Sigmoid colon (tissue), 7 donors: Measurements from ENCODE around the gene MELTF. TPM values are rescaled to one million over a fixed set of nuclear protein-coding genes. Genes with fewer than 3 reads are reported as not detected.

ENCODE experiments used
- DNase-seq: peaks from one replicate; pipeline ENCODE4 v3.0.0-alpha.2; 2019
- H3K27ac ChIP-seq, 4 donors: fragments of 200-600 bp; sonication (generic); one replicate each; pipeline ENCODE4 v1.5.1; 2016 to 2019; ENCODE audit warnings: mild to moderate bottlenecking in 1 of 4
- H3K27me3 ChIP-seq, 3 donors: fragments of 200-600 bp; sonication (generic); one replicate each; pipeline ENCODE4 v1.5.1; 2019; ENCODE audit warnings: mild to moderate bottlenecking in 1 of 3
- H3K36me3 ChIP-seq, 4 donors: fragments of 200-600 bp; sonication (generic); one replicate each; pipeline ENCODE4 v1.5.1; 2016 to 2019
- H3K4me1 ChIP-seq, 4 donors: fragments of 200-600 bp; sonication (generic); one replicate each; pipeline ENCODE4 v1.5.1; 2017 to 2019
- H3K4me3 ChIP-seq, 4 donors: fragments of 200-600 bp; sonication (generic); one replicate each; pipeline ENCODE4 v1.5.1; 2017 to 2019; ENCODE audit warnings: mild to moderate bottlenecking in 2 of 4, moderate library complexity in 1 of 4
- H3K9me3 ChIP-seq, 4 donors: fragments of 200-600 bp in 3 of 4; sonication (generic) in 3 of 4; one replicate each; pipeline versions ENCODE4 v1.5.1 to v1.6.1; 2013 to 2019
- EP300 ChIP-seq, 4 donors: sonication (generic); formaldehyde crosslinking; IDR thresholded peaks; one replicate each; pipeline ENCODE4 v1.6.1; 2017; ENCODE audit warnings: antibody characterized with exemption in 4 of 4
- POLR2A ChIP-seq, 2 donors: fragments of 450-650 bp; IDR thresholded peaks; one replicate each; pipeline ENCODE4 v1.6.1; 2016; ENCODE audit warnings: antibody characterized with exemption in 2 of 2, mild to moderate bottlenecking in 2 of 2, moderate library complexity in 2 of 2
- POLR2AphosphoS5 ChIP-seq, 4 donors: sonication (generic); formaldehyde crosslinking; IDR thresholded peaks; one replicate each; pipeline ENCODE4 v1.6.1; 2017; ENCODE audit warnings: antibody characterized with exemption in 4 of 4
- WGBS, 2 donors: extraction: QIAGEN DNeasy Blood & Tissue Kit; methylation state at CpG; one replicate each; pipeline ENCODE4 v1.1.7; 2013; 5-methylcytosine and 5-hydroxymethylcytosine counted together
- intact Hi-C: fragments of 100-400 bp; cut with DNase I; formaldehyde crosslinking; loops from one replicate; pipeline ENCODE4 v1.15.1; 2023
- polyA plus RNA-seq, 3 donors: library from polyadenylated mRNA; stranded (reverse); fragments of 200-250 nt; gene quantifications; one replicate each; pipeline ENCODE4 v1.2.3, GENCODE V29; 2013
- total RNA-seq, 4 donors: library from RNA; depleted of rRNA; stranded (reverse); fragments of >200 nt; gene quantifications; one replicate each; pipeline ENCODE4 v1.1.0, GENCODE V29; 2016
- TF ChIP-seq, protein P1 (sequence below), 4 experiments: fragments of 450-650 bp in 3 of 4; fragments of 200-600 bp in 1 of 4; IDR thresholded peaks; one replicate each; pipeline ENCODE4 v1.5.1; 2016 to 2019; ENCODE audit warnings: antibody characterized with exemption in 4 of 4, mild to moderate bottlenecking in 3 of 4, moderate library complexity in 2 of 4
- donor health status: healthy with polysubstance abuse.
- donor health status: Bipolar disorder and iron deficiency.
- donor health status: healthy.

The MELTF gene
- total and polyA plus RNA-seq, 7 donors = 0.92 to 9.6 (median 2.7) TPM

DNA sequence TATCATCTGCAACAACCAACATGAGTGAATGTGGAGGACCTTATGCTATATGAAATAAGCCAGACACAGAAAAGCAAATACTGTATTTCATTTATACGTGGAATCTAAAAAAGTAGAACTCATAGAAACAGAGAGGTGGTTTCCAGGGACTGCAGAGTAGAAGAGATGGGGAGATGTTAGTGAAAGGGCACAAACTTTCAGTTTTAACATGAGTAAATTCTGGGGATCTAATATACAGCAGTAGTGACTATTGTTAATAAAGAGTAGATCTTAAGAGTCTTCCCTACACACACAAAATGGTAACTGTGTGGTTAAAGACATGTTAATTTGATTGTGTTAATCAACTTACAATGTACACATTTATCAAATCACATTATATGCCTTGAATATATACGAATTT, 20.9 kb upstream of the MELTF start:
- TF ChIP-seq, protein P1, sequence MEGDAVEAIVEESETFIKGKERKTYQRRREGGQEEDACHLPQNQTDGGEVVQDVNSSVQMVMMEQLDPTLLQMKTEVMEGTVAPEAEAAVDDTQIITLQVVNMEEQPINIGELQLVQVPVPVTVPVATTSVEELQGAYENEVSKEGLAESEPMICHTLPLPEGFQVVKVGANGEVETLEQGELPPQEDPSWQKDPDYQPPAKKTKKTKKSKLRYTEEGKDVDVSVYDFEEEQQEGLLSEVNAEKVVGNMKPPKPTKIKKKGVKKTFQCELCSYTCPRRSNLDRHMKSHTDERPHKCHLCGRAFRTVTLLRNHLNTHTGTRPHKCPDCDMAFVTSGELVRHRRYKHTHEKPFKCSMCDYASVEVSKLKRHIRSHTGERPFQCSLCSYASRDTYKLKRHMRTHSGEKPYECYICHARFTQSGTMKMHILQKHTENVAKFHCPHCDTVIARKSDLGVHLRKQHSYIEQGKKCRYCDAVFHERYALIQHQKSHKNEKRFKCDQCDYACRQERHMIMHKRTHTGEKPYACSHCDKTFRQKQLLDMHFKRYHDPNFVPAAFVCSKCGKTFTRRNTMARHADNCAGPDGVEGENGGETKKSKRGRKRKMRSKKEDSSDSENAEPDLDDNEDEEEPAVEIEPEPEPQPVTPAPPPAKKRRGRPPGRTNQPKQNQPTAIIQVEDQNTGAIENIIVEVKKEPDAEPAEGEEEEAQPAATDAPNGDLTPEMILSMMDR (IDR thresholded peaks at IDR 0.05) = no peak
- no peak for TF ChIP-seq POLR2AphosphoS5 (IDR thresholded peaks at IDR 0.05)
- TF ChIP-seq EP300 (IDR thresholded peaks at IDR 0.05) = no peak
- TF ChIP-seq POLR2A (IDR thresholded peaks at IDR 0.05) = no peak
- intact Hi-C loops = no loop called here
- H3K4me3 ChIP-seq = no peak overlapping the region
- DNase-seq = no peak
- H3K27ac ChIP-seq = no peak overlapping the region
- no peaks in the 10 kb centered on the region for H3K4me1 ChIP-seq
- no peaks in the 10 kb centered on the region for H3K27me3 ChIP-seq
- H3K9me3 ChIP-seq = no peaks in the 10 kb centered on the region
- peaks cover 0 to 60% (median 11%) of the 10 kb centered on the region in 4 donors for H3K36me3 ChIP-seq
- 86 to 91% methylated on average over 2 of the region's 2 CpGs for WGBS, 2 donors

DNA sequence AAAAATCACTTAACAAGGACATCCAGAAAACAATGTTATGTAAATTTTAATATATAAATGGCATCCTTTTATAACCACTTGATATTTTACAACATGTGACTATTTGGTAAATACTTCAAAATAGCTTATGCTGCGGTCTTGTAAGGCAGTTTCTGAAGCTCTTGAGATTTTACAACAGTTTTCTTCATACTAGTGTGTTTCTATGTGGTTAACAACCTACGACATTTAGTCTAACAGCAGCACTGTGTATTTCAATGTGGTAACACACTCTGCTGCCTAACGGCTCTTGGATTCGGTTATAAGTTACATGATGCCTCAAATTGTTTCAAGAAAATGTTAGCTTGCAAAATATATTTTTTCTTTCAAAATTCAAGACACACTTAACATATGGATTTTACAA, 12.9 kb upstream of the MELTF start:
- H3K9me3 ChIP-seq = no peaks in the 10 kb centered on the region
- intact Hi-C loops = no loop called here
- no peak overlapping the region for H3K27ac ChIP-seq
- no peak overlapping the region for H3K4me3 ChIP-seq
- peaks cover 0 to 4% (median 0%) of the 10 kb centered on the region in 4 donors for H3K4me1 ChIP-seq
- H3K27me3 ChIP-seq = no peaks in the 10 kb centered on the region
- 90 to 95% methylated on average over 4 of the region's 4 CpGs for WGBS, 2 donors
- H3K36me3 ChIP-seq = peaks cover 0 to 32% (median 0%) of the 10 kb centered on the region in 4 donors
- DNase-seq = no peak
- TF ChIP-seq POLR2A (IDR thresholded peaks at IDR 0.05) (no peak), POLR2AphosphoS5 (IDR thresholded peaks at IDR 0.05) (no peak), EP300 (IDR thresholded peaks at IDR 0.05) (no peak)
- TF ChIP-seq, protein P1 (IDR thresholded peaks at IDR 0.05) = no peak

DNA sequence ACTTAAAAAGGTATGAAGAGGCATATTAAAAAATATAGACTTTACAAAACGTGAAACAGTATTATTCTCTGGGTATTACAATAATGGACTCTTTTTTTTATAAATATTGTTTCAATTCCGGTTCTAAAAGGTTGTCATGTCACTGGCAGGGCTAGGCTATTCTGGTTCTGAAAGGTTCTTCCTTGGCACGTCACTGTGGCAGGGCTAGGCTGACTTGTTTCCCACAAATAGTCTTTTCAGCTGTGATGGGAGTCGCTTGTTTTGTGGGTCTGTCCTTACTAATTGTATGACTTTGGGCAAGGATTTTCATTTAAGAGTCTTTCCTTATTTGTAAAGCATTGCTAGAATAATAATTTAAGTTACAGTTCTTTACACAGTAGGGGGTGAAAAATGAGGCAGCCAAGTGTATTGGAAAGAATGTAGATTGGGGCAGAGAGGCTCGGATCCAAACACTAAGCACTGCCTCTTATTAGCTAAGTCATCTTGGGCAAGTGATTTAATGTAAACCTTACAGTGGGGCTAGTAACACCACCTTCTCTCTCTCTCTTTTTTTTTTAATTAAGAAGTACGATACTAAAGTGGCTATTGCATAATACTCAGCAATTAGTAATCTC, 12.4 kb upstream of the MELTF start:
- no peaks in the 10 kb centered on the region for H3K27me3 ChIP-seq
- intact Hi-C loops = no loop called here
- TF ChIP-seq EP300 (IDR thresholded peaks at IDR 0.05) = no peak
- TF ChIP-seq, protein P1 (IDR thresholded peaks at IDR 0.05) = no peak
- no peak for TF ChIP-seq POLR2A (IDR thresholded peaks at IDR 0.05)
- no peak for TF ChIP-seq POLR2AphosphoS5 (IDR thresholded peaks at IDR 0.05)
- H3K4me3 ChIP-seq = no peak overlapping the region
- no peak overlapping the region for H3K27ac ChIP-seq
- H3K9me3 ChIP-seq = no peaks in the 10 kb centered on the region
- H3K36me3 ChIP-seq = peaks cover 0 to 32% (median 0%) of the 10 kb centered on the region in 4 donors
- DNase-seq = no peak
- peaks cover 0 to 4% (median 0%) of the 10 kb centered on the region in 4 donors for H3K4me1 ChIP-seq
- WGBS, 2 donors = 89 to 95% methylated on average over 6 of the region's 6 CpGs

DNA sequence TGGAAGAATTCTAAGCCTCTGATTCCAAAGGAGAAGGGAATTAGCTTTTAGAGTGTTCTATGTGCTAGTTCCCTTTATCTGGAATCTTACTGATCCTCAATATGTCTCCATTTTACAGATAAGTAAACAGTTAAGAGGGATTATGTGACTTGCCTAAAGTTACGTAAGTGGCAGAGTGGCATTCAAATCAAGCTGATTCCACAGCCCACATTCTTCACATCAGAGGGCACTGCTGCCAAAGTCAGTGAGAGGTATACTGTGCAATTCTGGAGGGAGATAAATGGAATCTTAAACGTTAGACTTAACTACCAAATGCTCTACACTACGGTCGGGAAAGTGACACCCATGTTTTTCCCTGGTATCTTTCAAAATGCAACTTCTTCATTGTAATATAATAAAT, 11.0 kb upstream of the MELTF start:
- no peak for DNase-seq
- Histone ChIP-seq H3K27ac (no peak overlapping the region), H3K27me3 (no peaks in the 10 kb centered on the region), H3K9me3 (no peaks in the 10 kb centered on the region), H3K4me1 (peaks cover 0 to 4% (median 0%) of the 10 kb centered on the region in 4 donors), H3K4me3 (no peak overlapping the region), H3K36me3 (peaks cover 0 to 20% (median 0%) of the 10 kb centered on the region in 4 donors)
- 79 to 91% methylated on average over 4 of the region's 4 CpGs for WGBS, 2 donors
- TF ChIP-seq, protein P1 (IDR thresholded peaks at IDR 0.05) = no peak
- TF ChIP-seq POLR2AphosphoS5 (IDR thresholded peaks at IDR 0.05) = no peak
- TF ChIP-seq EP300 (IDR thresholded peaks at IDR 0.05) = no peak
- no peak for TF ChIP-seq POLR2A (IDR thresholded peaks at IDR 0.05)
- intact Hi-C loops = no loop called here
